Osteocyte (in vitro differentiated cells): ENCODE measurements around the gene XKR3. TPM values are rescaled to one million over a fixed set of nuclear protein-coding genes. Genes with fewer than 3 reads are reported as not detected.

Experiments used
- DNase-seq: peaks from one replicate; pipeline ENCODE4 v3.0.0; 2021; ENCODE audit warnings: mixed read lengths; ENCODE audit not compliant: unreplicated experiment; ENCODE audit errors: extremely low spot score
- H3K27ac Mint-ChIP-seq: one replicate; pipeline ENCODE4 v1.8.0; 2021; ENCODE audit warnings: mild to moderate bottlenecking, mixed read lengths; ENCODE audit not compliant: unreplicated experiment
- H3K27me3 Mint-ChIP-seq: one replicate; pipeline ENCODE4 v1.8.0; 2021; ENCODE audit warnings: mixed read lengths; ENCODE audit not compliant: unreplicated experiment
- H3K36me3 Mint-ChIP-seq: one replicate; pipeline ENCODE4 v1.8.0; 2021; ENCODE audit warnings: mixed read lengths; ENCODE audit not compliant: unreplicated experiment
- H3K4me1 Mint-ChIP-seq: one replicate; pipeline ENCODE4 v1.8.0; 2021; ENCODE audit warnings: mixed read lengths; ENCODE audit not compliant: unreplicated experiment
- H3K4me3 Mint-ChIP-seq: one replicate; pipeline ENCODE4 v1.8.0; 2021; ENCODE audit warnings: mild to moderate bottlenecking, moderate library complexity, mixed read lengths; ENCODE audit not compliant: unreplicated experiment
- H3K9me3 Mint-ChIP-seq: one replicate; pipeline ENCODE4 v1.8.0; 2021; ENCODE audit warnings: mixed read lengths; ENCODE audit not compliant: unreplicated experiment
- CTCF ChIP-seq: fragments of 200-600 bp; sonication (generic); IDR thresholded peaks from 2 replicates; pipeline ENCODE4 v1.5.0; 2021; ENCODE audit warnings: antibody characterized with exemption, mild to moderate bottlenecking, moderate library complexity
- total RNA-seq: library from RNA; stranded (reverse); gene quantifications from 2 replicates; pipeline ENCODE4 v1.2.1, GENCODE V29; 2021

Gene XKR3
- total RNA-seq, 1 donor from 2014 or later: not detected

DNA sequence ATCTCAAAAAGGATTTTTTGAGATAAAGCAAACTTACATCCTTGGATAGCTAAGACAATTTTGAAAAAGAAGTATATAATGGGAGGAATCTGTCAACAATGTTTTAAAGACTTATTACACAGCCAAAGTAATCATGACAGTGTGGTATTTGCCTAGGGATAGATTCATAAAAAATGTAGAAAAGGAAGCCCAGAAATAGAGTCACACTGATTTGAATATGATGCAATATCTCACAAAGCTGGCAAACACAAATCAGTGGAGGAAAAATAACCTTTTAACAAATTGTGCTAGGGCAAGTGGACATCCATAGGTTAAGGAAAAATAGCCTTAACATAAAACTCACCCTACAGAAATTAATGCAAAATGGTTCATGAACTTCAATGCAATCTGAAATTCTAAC, 6.0 kb downstream of the XKR3 start:
- peaks cover 47% of the 10 kb centered on the region for H3K9me3 Mint-ChIP-seq
- TF ChIP-seq CTCF: no peak
- no peaks in the 10 kb centered on the region for H3K27me3 Mint-ChIP-seq
- H3K36me3 Mint-ChIP-seq: no peaks in the 10 kb centered on the region
- H3K4me3 Mint-ChIP-seq: no peak overlapping the region
- H3K27ac Mint-ChIP-seq: no peak overlapping the region
- no peaks in the 10 kb centered on the region for H3K4me1 Mint-ChIP-seq
- DNase-seq: no peak

- H3K36me3 Mint-ChIP-seq: no peaks in the 10 kb centered on the region
- H3K27me3 Mint-ChIP-seq: no peaks in the 10 kb centered on the region
- no peak for TF ChIP-seq CTCF
- H3K9me3 Mint-ChIP-seq: peaks cover 47% of the 10 kb centered on the region
- H3K27ac Mint-ChIP-seq: no peak overlapping the region
- DNase-seq: no peak
- no peak overlapping the region for H3K4me3 Mint-ChIP-seq
- H3K4me1 Mint-ChIP-seq: no peaks in the 10 kb centered on the region
Measured at GRCh38 chr22:16818538-16818937, 6.7 kb downstream of the XKR3 start.

DNA sequence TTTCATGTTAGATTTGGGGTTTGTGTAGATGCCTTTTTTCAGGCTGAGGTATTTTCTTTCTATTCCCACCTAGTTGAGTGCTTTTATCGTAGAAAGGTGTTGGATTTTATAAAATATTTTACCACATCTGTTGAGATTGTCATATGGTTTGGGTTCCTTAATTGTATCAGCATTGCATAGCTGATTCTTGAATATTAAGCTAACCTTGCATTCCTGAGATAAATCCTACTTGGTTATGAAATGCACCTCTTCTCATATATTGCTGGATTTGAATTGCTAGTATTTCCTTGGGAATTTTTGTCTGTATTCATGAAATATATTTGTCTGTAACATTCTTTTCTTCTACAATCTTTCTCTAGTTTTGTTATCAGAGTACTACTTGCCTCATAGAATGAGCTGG, 10.1 kb downstream of the XKR3 start:
- TF ChIP-seq CTCF: no peak
- no peak overlapping the region for H3K27ac Mint-ChIP-seq
- no peak for DNase-seq
- no peaks in the 10 kb centered on the region for H3K4me1 Mint-ChIP-seq
- H3K36me3 Mint-ChIP-seq: no peaks in the 10 kb centered on the region
- peaks cover 56% of the 10 kb centered on the region for H3K9me3 Mint-ChIP-seq
- H3K4me3 Mint-ChIP-seq: no peak overlapping the region
- H3K27me3 Mint-ChIP-seq: no peaks in the 10 kb centered on the region

- Mint-ChIP-seq H3K36me3 (no peaks in the 10 kb centered on the region), H3K27me3 (no peaks in the 10 kb centered on the region), H3K4me1 (no peaks in the 10 kb centered on the region), H3K9me3 (peaks cover 46% of the 10 kb centered on the region), H3K27ac (no peak overlapping the region), H3K4me3 (no peak overlapping the region)
- TF ChIP-seq CTCF: no peak
- DNase-seq: no peak
Measured at GRCh38 chr22:16810188-16810802, 14.9 kb downstream of the XKR3 start.

GRCh38 chr22:16808744-16809143, 16.5 kb downstream of the XKR3 start:
- TF ChIP-seq CTCF: no peak
- H3K9me3 Mint-ChIP-seq: peaks cover 35% of the 10 kb centered on the region
- no peak overlapping the region for H3K27ac Mint-ChIP-seq
- H3K27me3 Mint-ChIP-seq: no peaks in the 10 kb centered on the region
- no peaks in the 10 kb centered on the region for H3K4me1 Mint-ChIP-seq
- H3K36me3 Mint-ChIP-seq: no peaks in the 10 kb centered on the region
- H3K4me3 Mint-ChIP-seq: no peak overlapping the region
- no peak for DNase-seq
